GM18508 (cell line): ENCODE results near the gene RBM25.
"Not testable (repeated sequence)": the region's sequence is repeated elsewhere in the genome, so short reads cannot be mapped to it uniquely, and the experiment has no call there.

Experiments used
- ATAC-seq: cut with Tn5 transposase; IDR thresholded peaks from one replicate; pipeline ENCODE4 v1.9.1; 2021; ENCODE audit warnings: moderate number of reproducible peaks; ENCODE audit not compliant: insufficient read depth, unreplicated experiment

The RBM25 gene

GRCh38 chr14:73058224-73058921 lies at the start of gene RBM25:
TSS of gene RBM25 (plus strand) at chr14:73058534. CDS start at chr14:73071642, 13,108 bp downstream.
- ATAC-seq: peak; percentile 87

GRCh38 chr14:73011189-73011588 lies 47.1 kb upstream of the RBM25 start:
- not testable (repeated sequence) for ATAC-seq

- ATAC-seq: no peak
These were observed 44.2 kb upstream of the RBM25 start for GRCh38 chr14:73014105-73014504.

GRCh38 chr14:73015552-73015951 lies 42.8 kb upstream of the RBM25 start:
- not testable (repeated sequence) for ATAC-seq

- not testable (repeated sequence) for ATAC-seq
These were observed 42.3 kb upstream of the RBM25 start for GRCh38 chr14:73016011-73016410.

- no peak for ATAC-seq
These were observed 36.3 kb upstream of the RBM25 start for GRCh38 chr14:73022051-73022450.

- ATAC-seq: no peak
These were observed 32.8 kb upstream of the RBM25 start for GRCh38 chr14:73025544-73025943.

GRCh38 chr14:73026243-73026844 lies 32.0 kb upstream of the RBM25 start:
- ATAC-seq: no peak

- peak; percentile 92 for ATAC-seq
These were observed 31.3 kb upstream of the RBM25 start, which contains the start of gene ZFYVE1 for GRCh38 chr14:73026845-73027542. TSS of gene ZFYVE1 (minus strand) at chr14:73027106. CDS start at chr14:73024508, 2,598 bp downstream.

- ATAC-seq: no peak
These were observed 30.8 kb upstream of the RBM25 start for GRCh38 chr14:73027546-73027945.

- no peak for ATAC-seq
These were observed 30.4 kb upstream of the RBM25 start for GRCh38 chr14:73027984-73028383.

- ATAC-seq: not testable (repeated sequence)
These were observed 21.5 kb upstream of the RBM25 start for GRCh38 chr14:73036706-73037450.

- no peak for ATAC-seq
These were observed 10.5 kb upstream of the RBM25 start for GRCh38 chr14:73047808-73048207.

GRCh38 chr14:73049428-73049827 lies 8.9 kb upstream of the RBM25 start:
- no peak for ATAC-seq

- no peak for ATAC-seq
These were observed 3.1 kb upstream of the RBM25 start for GRCh38 chr14:73055251-73055650.

GRCh38 chr14:73057944-73058223 lies 450 bp upstream of the RBM25 start:
- no peak for ATAC-seq

GRCh38 chr14:73058922-73059673 lies 764 bp downstream of the RBM25 start:
- ATAC-seq: no peak

- no peak for ATAC-seq
These were observed 11.3 kb downstream of the RBM25 start for GRCh38 chr14:73069585-73069984.

- ATAC-seq: no peak
These were observed 32.7 kb downstream of the RBM25 start for GRCh38 chr14:73091044-73091443.

- no peak for ATAC-seq
These were observed 39.1 kb downstream of the RBM25 start for GRCh38 chr14:73097421-73097820.
